A549 treated with CpdA at 1 μM for 4 hours (cell line): ENCODE measurements around the gene CENPVL3. TPM values are rescaled to one million over a fixed set of nuclear protein-coding genes. Genes with fewer than 3 reads are reported as not detected.

Experiments
- total RNA-seq: library from RNA; stranded (reverse); fragments of 200-300 nt; extraction: Qiagen RNA extraction; gene quantifications from 5 replicates; pipeline ENCODE4 v1.2.3, GENCODE V29; 2022; ENCODE audit warnings: low read depth

CENPVL3 gene
- total RNA-seq: 0.13 to 0.47 TPM (median 0.17 TPM) in 5 replicates

GRCh38 chrX:51618241-51619155, at the start of gene CENPVL3:
Gene CENPVL3 (minus strand): TSS chrX:51618912. CDS start chrX:51618873, 39 bp downstream.

Other genes with a start within 250 kb of the CENPVL3 start
- 3.1 to 3.6 TPM (median 3.4 TPM) in 5 replicates for gene NUDT11, start 122.3 kb downstream of the CENPVL3 start, total RNA-seq
- not detected in 5 replicates for gene CENPVL2, start 63.9 kb upstream of the CENPVL3 start, total RNA-seq
- not detected in 5 replicates for gene CENPVL1, start 91.6 kb upstream of the CENPVL3 start, total RNA-seq
- 7.6 to 10.3 TPM (median 8.5 TPM) in 5 replicates for gene GSPT2, start 124.5 kb upstream of the CENPVL3 start, total RNA-seq